Measurements from ENCODE around the gene UBC. TPM values are rescaled to one million over a fixed set of nuclear protein-coding genes. Genes with fewer than 3 reads are reported as not detected.
A peak's percentile ranks its signal among the peaks of the same experiment; 100 is the strongest.

The UBC gene
- total and polyA plus RNA-seq, 9 of the 15 experiments (the other 6 are each of a cell fraction or from before 2014, with no cell fraction given): 533 to 1,153 (median 813) TPM

DNA sequence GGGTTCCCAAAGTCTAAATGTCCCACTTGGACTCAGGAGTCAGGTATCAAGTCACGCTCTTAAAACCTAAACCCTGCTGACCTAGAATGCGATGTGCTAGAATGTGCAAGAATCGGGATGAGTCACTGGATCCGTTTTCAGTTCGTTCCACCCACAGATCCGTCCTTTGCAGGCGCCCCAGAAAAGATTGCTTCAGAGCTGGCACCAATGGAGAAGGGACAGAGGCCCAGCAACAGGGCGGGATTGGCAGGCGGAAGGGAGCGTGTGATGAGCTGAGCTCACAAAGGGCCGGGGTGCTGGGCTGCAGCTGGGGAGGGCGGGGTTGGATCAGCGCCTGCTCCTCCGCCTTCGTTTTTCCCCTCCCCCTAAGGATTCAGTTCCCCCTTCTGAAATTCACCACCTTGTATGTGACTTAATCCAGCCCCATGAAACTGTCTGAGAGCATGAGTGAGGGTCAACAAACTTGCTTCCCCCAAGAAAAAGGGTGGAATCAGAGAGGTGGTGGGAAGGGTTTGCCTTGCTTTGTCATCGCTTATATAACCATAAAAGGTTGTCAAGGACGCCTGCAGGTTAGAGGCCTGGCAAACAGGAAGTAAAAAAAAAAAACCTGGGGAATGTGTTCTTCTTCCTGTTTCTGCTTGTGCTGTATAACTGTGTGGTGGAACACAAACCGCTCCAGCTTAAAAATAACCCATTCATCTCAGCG, 2.8 kb upstream of the UBC start (continued):
- TF ChIP-seq CBX8 (IDR thresholded peaks at IDR 0.05; ENCODE audit: borderline replicate concordance, extremely low read depth, low read depth, low read length, poor library complexity, severe bottlenecking) (no peak), MYBL2 (IDR thresholded peaks at IDR 0.05; ENCODE audit: low read depth) (no peak; the same call in 1 of the 2 replicates), MYBL2 (CRISPR knock-in tag; IDR thresholded peaks at IDR 0.05; ENCODE audit: borderline replicate concordance) (no peak), XRCC5 (IDR thresholded peaks at IDR 0.05; ENCODE audit: low read depth, low read length) (peak; percentile 95), SIX5 (IDR thresholded peaks at IDR 0.05; ENCODE audit: borderline replicate concordance in 1 of 2, insufficient read depth in 1 of 2, low read depth in 1 of 2, low read length in 2 of 2) (no peak), HOXB6 (CRISPR knock-in tag; IDR thresholded peaks at IDR 0.05; ENCODE audit: borderline replicate concordance) (no peak), ZNF12 (CRISPR knock-in tag; IDR thresholded peaks at IDR 0.05) (no peak), MCM5 (IDR thresholded peaks at IDR 0.05; ENCODE audit: low read depth) (no peak), NCOA2 (IDR thresholded peaks at IDR 0.05; ENCODE audit: partially characterized antibody in 2 of 2) (no peak), KDM2B (CRISPR knock-in tag; IDR thresholded peaks at IDR 0.05) (0 out of 2 replicates have a peak, but pooled peaks have one; percentile 7), SAFB (IDR thresholded peaks at IDR 0.05; ENCODE audit: borderline replicate concordance, low read depth, low read length) (no peak), DPF2 (IDR thresholded peaks at IDR 0.05) (peak; percentile 80), CBFA2T2 (conservative IDR thresholded peaks at IDR 0.05) (no peak), LCOR (CRISPR knock-in tag; IDR thresholded peaks at IDR 0.05) (0 out of 2 replicates have a peak, but pooled peaks have one; percentile 90), SPI1 (IDR thresholded peaks at IDR 0.05; ENCODE audit: borderline replicate concordance, low read depth, low read length) (peak; percentile 61), ZBTB1 (CRISPR knock-in tag; IDR thresholded peaks at IDR 0.05; ENCODE audit: borderline replicate concordance, low read depth) (no peak), HEY1 (CRISPR knock-in tag; IDR thresholded peaks at IDR 0.05; ENCODE audit: borderline replicate concordance) (no peak), TRIM24 (IDR thresholded peaks at IDR 0.05) (peak in 1 of 2 experiments; percentile 54; a peak in 3 of 4 replicates), EP300 (IDR thresholded peaks at IDR 0.05; ENCODE audit: low read length) (peak; percentile 85)
- TF ChIP-seq, protein P1, sequence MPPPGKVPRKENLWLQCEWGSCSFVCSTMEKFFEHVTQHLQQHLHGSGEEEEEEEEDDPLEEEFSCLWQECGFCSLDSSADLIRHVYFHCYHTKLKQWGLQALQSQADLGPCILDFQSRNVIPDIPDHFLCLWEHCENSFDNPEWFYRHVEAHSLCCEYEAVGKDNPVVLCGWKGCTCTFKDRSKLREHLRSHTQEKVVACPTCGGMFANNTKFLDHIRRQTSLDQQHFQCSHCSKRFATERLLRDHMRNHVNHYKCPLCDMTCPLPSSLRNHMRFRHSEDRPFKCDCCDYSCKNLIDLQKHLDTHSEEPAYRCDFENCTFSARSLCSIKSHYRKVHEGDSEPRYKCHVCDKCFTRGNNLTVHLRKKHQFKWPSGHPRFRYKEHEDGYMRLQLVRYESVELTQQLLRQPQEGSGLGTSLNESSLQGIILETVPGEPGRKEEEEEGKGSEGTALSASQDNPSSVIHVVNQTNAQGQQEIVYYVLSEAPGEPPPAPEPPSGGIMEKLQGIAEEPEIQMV (tag; conservative IDR thresholded peaks at IDR 0.05; ENCODE audit: low read depth): no peak
- TF ChIP-seq, protein P2, sequence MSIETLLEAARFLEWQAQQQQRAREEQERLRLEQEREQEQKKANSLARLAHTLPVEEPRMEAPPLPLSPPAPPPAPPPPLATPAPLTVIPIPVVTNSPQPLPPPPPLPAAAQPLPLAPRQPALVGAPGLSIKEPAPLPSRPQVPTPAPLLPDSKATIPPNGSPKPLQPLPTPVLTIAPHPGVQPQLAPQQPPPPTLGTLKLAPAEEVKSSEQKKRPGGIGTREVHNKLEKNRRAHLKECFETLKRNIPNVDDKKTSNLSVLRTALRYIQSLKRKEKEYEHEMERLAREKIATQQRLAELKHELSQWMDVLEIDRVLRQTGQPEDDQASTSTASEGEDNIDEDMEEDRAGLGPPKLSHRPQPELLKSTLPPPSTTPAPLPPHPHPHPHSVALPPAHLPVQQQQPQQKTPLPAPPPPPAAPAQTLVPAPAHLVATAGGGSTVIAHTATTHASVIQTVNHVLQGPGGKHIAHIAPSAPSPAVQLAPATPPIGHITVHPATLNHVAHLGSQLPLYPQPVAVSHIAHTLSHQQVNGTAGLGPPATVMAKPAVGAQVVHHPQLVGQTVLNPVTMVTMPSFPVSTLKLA (conservative IDR thresholded peaks at IDR 0.05): no peak
- TF ChIP-seq, protein P3, sequence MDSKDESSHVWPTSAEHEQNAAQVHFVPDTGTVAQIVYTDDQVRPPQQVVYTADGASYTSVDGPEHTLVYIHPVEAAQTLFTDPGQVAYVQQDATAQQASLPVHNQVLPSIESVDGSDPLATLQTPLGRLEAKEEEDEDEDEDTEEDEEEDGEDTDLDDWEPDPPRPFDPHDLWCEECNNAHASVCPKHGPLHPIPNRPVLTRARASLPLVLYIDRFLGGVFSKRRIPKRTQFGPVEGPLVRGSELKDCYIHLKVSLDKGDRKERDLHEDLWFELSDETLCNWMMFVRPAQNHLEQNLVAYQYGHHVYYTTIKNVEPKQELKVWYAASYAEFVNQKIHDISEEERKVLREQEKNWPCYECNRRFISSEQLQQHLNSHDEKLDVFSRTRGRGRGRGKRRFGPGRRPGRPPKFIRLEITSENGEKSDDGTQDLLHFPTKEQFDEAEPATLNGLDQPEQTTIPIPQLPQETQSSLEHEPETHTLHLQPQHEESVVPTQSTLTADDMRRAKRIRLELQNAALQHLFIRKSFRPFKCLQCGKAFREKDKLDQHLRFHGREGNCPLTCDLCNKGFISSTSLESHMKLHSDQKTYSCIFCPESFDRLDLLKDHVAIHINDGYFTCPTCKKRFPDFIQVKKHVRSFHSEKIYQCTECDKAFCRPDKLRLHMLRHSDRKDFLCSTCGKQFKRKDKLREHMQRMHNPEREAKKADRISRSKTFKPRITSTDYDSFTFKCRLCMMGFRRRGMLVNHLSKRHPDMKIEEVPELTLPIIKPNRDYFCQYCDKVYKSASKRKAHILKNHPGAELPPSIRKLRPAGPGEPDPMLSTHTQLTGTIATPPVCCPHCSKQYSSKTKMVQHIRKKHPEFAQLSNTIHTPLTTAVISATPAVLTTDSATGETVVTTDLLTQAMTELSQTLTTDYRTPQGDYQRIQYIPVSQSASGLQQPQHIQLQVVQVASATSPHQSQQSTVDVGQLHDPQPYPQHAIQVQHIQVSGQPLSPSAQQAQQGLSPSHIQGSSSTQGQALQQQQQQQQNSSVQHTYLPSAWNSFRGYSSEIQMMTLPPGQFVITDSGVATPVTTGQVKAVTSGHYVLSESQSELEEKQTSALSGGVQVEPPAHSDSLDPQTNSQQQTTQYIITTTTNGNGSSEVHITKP (IDR thresholded peaks at IDR 0.05; ENCODE audit: partially characterized antibody): peak; percentile 89

All from K562 (cell line).